ENCODE measurements around the gene ATF2.

- TF ChIP-seq GATA2 (IDR thresholded peaks at IDR 0.05; ENCODE audit: low read depth, low read length) (no peak), GATA3 (IDR thresholded peaks at IDR 0.05; ENCODE audit: low read depth, low read length) (no peak)
These were observed 13.3 kb upstream of the ATF2 start, which contains the start of gene ATP5MC3 for GRCh38 chr2:175181104-175181876.

Measured in SH-SY5Y (cell line).